Liver (tissue), 9 donors: ENCODE results near the gene ALDH9A1. TPM values are rescaled to one million over a fixed set of nuclear protein-coding genes. Genes with fewer than 3 reads are reported as not detected.

Experiments
- DNase-seq: peaks from one replicate; pipeline ENCODE4 v3.0.0-alpha.2; 2017; ENCODE audit warnings: low spot score
- H3K27ac ChIP-seq, 2 donors: one replicate each; pipeline ENCODE4 v1.7.0; 2013; ENCODE audit warnings: inconsistent platforms in 2 of 2, low read length in 2 of 2, control low read depth in 1 of 2, low read depth in 1 of 2, mild to moderate bottlenecking in 1 of 2
- H3K27me3 ChIP-seq, 4 donors: one replicate each; pipeline versions ENCODE4 v1.6.1 to v1.7.0; 2013; ENCODE audit warnings: low read length in 3 of 4, inconsistent platforms in 1 of 4, mild to moderate bottlenecking in 1 of 4, moderate library complexity in 1 of 4; ENCODE audit not compliant: control insufficient read depth in 4 of 4, insufficient read depth in 4 of 4
- H3K36me3 ChIP-seq, 4 donors: one replicate each; pipeline versions ENCODE4 v1.6.1 to v1.7.0; 2013; ENCODE audit warnings: low read length in 3 of 4, mild to moderate bottlenecking in 3 of 4, low read depth in 1 of 4, moderate library complexity in 1 of 4; ENCODE audit not compliant: control insufficient read depth in 4 of 4, insufficient read depth in 3 of 4
- H3K4me1 ChIP-seq, 4 donors: one replicate each; pipeline versions ENCODE4 v1.6.1 to v1.7.0; 2013; ENCODE audit warnings: low read length in 3 of 4, mild to moderate bottlenecking in 3 of 4, moderate library complexity in 1 of 4; ENCODE audit not compliant: control insufficient read depth in 4 of 4, insufficient read depth in 4 of 4
- H3K4me3 ChIP-seq, 3 donors: one replicate each; pipeline versions ENCODE4 v1.6.1 to v1.7.0; 2013; ENCODE audit warnings: low read length in 3 of 3, control low read depth in 1 of 3, low read depth in 1 of 3, mild to moderate bottlenecking in 1 of 3
- H3K9ac ChIP-seq, 2 donors: one replicate each; pipeline ENCODE4 v1.7.0; 2013; ENCODE audit warnings: low read length in 2 of 2, mild to moderate bottlenecking in 2 of 2, moderate library complexity in 2 of 2, control low read depth in 1 of 2, low read depth in 1 of 2
- H3K9me3 ChIP-seq, 4 donors: one replicate each; pipeline versions ENCODE4 v1.6.1 to v1.7.0; 2013; ENCODE audit warnings: low read length in 3 of 4; ENCODE audit not compliant: control insufficient read depth in 4 of 4
- ATF3 ChIP-seq: IDR thresholded peaks from 2 replicates; pipeline ENCODE4 v1.6.1; 2016; ENCODE audit warnings: antibody characterized with exemption
- CTCF ChIP-seq: fragments of 150-350 bp; IDR thresholded peaks from 2 replicates; pipeline ENCODE4 v1.5.1; 2017; ENCODE audit warnings: improper control_type of control experiment, low read depth, low read length; ENCODE audit not compliant: missing input control
- EGR1 ChIP-seq, 2 donors: IDR thresholded peaks; 2 replicates each; pipeline ENCODE4 v1.6.1; 2016 to 2018; ENCODE audit warnings: antibody characterized with exemption in 2 of 2, low read depth in 2 of 2
- FOXA1 ChIP-seq: IDR thresholded peaks from 2 replicates; pipeline ENCODE4 v1.6.1; 2016; ENCODE audit warnings: antibody characterized with exemption
- FOXA2 ChIP-seq: IDR thresholded peaks from 2 replicates; pipeline ENCODE4 v1.6.1; 2016; ENCODE audit warnings: antibody characterized with exemption
- GABPA ChIP-seq, 2 donors: IDR thresholded peaks in 1 of 2; conservative IDR thresholded peaks in 1 of 2; 2 replicates each; pipeline ENCODE4 v1.6.1; 2016; ENCODE audit warnings: antibody characterized with exemption in 2 of 2, mild to moderate bottlenecking in 1 of 2, moderate library complexity in 1 of 2
- HNF4A ChIP-seq, 2 donors: conservative IDR thresholded peaks; 2 replicates each; pipeline ENCODE4 v1.6.1; 2016; ENCODE audit warnings: antibody characterized with exemption in 2 of 2, mild to moderate bottlenecking in 2 of 2
- HNF4G ChIP-seq: IDR thresholded peaks from 2 replicates; pipeline ENCODE4 v1.6.1; 2016; ENCODE audit warnings: antibody characterized with exemption
- JUND ChIP-seq, 2 donors: IDR thresholded peaks; 2 replicates each; pipeline ENCODE4 v1.6.1; 2016; ENCODE audit warnings: antibody characterized with exemption in 2 of 2
- MAX ChIP-seq: IDR thresholded peaks from 2 replicates; pipeline ENCODE4 v1.6.1; 2016; ENCODE audit warnings: antibody characterized with exemption
- NR2F2 ChIP-seq: IDR thresholded peaks from 2 replicates; pipeline ENCODE4 v1.6.1; 2016; ENCODE audit warnings: antibody characterized with exemption
- RAD21 ChIP-seq, 2 donors: IDR thresholded peaks; 2 replicates each; pipeline ENCODE4 v1.6.1; 2016; ENCODE audit warnings: antibody characterized with exemption in 2 of 2, mild to moderate bottlenecking in 2 of 2
- REST ChIP-seq: IDR thresholded peaks from 2 replicates; pipeline ENCODE4 v1.6.1; 2016; ENCODE audit warnings: antibody characterized with exemption, mild to moderate bottlenecking
- RXRA ChIP-seq, 2 donors: IDR thresholded peaks; 2 replicates each; pipeline ENCODE4 v1.6.1; 2017 to 2018; ENCODE audit warnings: antibody characterized with exemption in 2 of 2, mild to moderate bottlenecking in 1 of 2
- SP1 ChIP-seq: IDR thresholded peaks from 2 replicates; pipeline ENCODE4 v1.6.1; 2018; ENCODE audit warnings: antibody characterized with exemption, mild to moderate bottlenecking
- TAF1 ChIP-seq: conservative IDR thresholded peaks from 2 replicates; pipeline ENCODE4 v1.6.1; 2016; ENCODE audit warnings: antibody characterized with exemption, mild to moderate bottlenecking
- YY1 ChIP-seq: IDR thresholded peaks from 2 replicates; pipeline ENCODE4 v1.6.1; 2016; ENCODE audit warnings: antibody characterized with exemption, mild to moderate bottlenecking
- polyA plus RNA-seq, 2 donors: library from polyadenylated mRNA; stranded (reverse) in 1 of 2; unstranded in 1 of 2; fragments of 200-250 nt in 1 of 2; fragments of >200 nt in 1 of 2; fragmentation: Nextera tagmentation in 1 of 2; extraction: Ambion mirVana in 1 of 2; gene quantifications; one replicate each; pipeline versions ENCODE4 v1.2.1 to v1.2.3, GENCODE V29; 2013 to 2015
- total RNA-seq, 2 donors: library from RNA; depleted of rRNA; stranded (reverse); fragments of >200 nt; gene quantifications; one replicate each; pipeline ENCODE4 v1.2.3, GENCODE V29; 2014
- TF ChIP-seq, protein P1 (sequence below): IDR thresholded peaks from 2 replicates; pipeline ENCODE4 v1.6.1; 2016; ENCODE audit warnings: antibody characterized with exemption
- donor health status: healthy.
- donor health status: healthy.
- donor health status: healthy.
- donor health status: healthy.
- donor health status: healthy.

ALDH9A1 gene
- total and polyA plus RNA-seq, 4 donors: 42.8 to 93.4 (median 79.8) TPM

DNA sequence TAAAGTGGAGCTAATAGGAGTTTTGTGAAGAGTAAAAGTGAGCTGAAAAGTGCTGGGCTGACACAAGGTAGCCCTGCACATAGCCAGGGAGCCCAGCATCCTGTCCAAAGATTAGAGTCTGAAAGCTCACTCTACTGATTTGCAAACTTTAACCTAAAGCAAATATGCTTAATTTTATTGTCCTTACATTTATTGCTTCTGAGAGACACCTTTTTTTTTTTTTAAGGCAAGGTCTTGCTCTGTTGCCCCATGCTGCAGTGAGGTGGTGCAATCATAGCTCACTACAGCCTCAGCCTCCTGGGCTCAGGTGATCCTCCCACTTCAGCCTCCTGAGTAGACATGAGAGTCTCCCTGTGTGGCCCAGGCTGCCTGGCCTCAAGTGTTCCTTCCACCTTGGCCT, 50.8 kb downstream of the ALDH9A1 start:
- Histone ChIP-seq H3K27ac (no peak overlapping the region), H3K4me1 (peaks cover 7 to 12% (median 10%) of the 10 kb centered on the region in 4 donors), H3K4me3 (no peak overlapping the region), H3K9ac (no peak overlapping the region), H3K36me3 (peaks cover 0 to 7% (median 3%) of the 10 kb centered on the region in 4 donors), H3K27me3 (no peaks in the 10 kb centered on the region), H3K9me3 (no peaks in the 10 kb centered on the region)
- no peak for DNase-seq
- no peak for TF ChIP-seq CTCF
- TF ChIP-seq MAX: no peak
- TF ChIP-seq TAF1: no peak
- no peak for TF ChIP-seq GABPA (IDR thresholded peaks at IDR 0.05 in 1 of 2, conservative IDR thresholded peaks at IDR 0.05 in 1 of 2)
- TF ChIP-seq RAD21 (IDR thresholded peaks at IDR 0.05): no peak
- no peak for TF ChIP-seq HNF4A (conservative IDR thresholded peaks at IDR 0.05)
- TF ChIP-seq EGR1 (IDR thresholded peaks at IDR 0.05; ENCODE audit: low read depth in 2 of 2): no peak
- TF ChIP-seq FOXA2: no peak
- TF ChIP-seq SP1: no peak
- TF ChIP-seq JUND (IDR thresholded peaks at IDR 0.05): no peak
- no peak for TF ChIP-seq RXRA (IDR thresholded peaks at IDR 0.05)
- no peak for TF ChIP-seq HNF4G
- TF ChIP-seq, protein P1, sequence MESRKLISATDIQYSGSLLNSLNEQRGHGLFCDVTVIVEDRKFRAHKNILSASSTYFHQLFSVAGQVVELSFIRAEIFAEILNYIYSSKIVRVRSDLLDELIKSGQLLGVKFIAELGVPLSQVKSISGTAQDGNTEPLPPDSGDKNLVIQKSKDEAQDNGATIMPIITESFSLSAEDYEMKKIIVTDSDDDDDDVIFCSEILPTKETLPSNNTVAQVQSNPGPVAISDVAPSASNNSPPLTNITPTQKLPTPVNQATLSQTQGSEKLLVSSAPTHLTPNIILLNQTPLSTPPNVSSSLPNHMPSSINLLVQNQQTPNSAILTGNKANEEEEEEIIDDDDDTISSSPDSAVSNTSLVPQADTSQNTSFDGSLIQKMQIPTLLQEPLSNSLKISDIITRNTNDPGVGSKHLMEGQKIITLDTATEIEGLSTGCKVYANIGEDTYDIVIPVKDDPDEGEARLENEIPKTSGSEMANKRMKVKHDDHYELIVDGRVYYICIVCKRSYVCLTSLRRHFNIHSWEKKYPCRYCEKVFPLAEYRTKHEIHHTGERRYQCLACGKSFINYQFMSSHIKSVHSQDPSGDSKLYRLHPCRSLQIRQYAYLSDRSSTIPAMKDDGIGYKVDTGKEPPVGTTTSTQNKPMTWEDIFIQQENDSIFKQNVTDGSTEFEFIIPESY: no peak
- TF ChIP-seq ATF3: no peak
- no peak for TF ChIP-seq NR2F2
- TF ChIP-seq REST: no peak
- no peak for TF ChIP-seq YY1
- no peak for TF ChIP-seq FOXA1
